Hematopoietic multipotent progenitor cell (in vitro differentiated cells): ENCODE results near the gene CELF4. TPM values are rescaled to one million over a fixed set of nuclear protein-coding genes. Genes with fewer than 3 reads are reported as not detected.

Source experiments
- DNase-seq, 3 donors: peaks; one replicate each; pipeline ENCODE4 v3.0.0-alpha.2; 2011 to 2015; ENCODE audit warnings: low read depth in 2 of 3, low spot score in 2 of 3
- total RNA-seq: library from RNA; depleted of rRNA; stranded (reverse); fragments of >200 nt; gene quantifications from one replicate; pipeline ENCODE4 v1.2.3, GENCODE V29; 2012

Gene CELF4
- total RNA-seq, 1 donor, result not detected

DNA sequence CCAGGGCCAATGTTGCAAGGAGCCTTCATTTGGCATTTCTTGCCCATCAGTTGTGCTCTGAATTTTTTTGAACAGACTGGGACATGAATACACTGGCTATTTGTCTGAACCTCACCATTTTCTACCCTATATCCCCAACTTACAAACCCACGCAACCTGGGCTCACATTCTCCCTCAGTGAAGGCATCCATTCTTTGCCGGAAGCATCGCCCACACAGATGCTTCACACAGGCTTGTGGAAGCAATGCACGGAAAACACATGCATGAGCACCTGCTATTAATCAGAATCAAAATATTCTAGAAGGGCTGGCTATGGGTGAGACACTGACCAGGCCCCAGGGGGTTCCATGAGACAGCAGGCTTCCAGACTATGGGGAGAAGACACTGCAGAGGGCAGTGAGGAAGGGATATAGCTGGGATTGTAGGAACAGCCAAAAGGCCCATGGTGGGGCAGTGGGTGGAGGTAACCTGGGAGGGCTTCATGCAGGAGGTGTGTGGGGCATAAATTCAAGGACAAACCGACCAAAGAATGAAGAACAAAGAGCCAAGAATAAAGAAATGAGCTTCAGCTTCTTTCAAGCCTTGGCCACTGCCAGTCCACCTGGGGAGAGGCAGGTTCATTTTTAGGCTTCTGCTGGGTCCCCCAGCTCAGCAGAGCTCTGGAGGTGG lies 261.5 kb downstream of the CELF4 start:
- DNase-seq, result no peak

DNA sequence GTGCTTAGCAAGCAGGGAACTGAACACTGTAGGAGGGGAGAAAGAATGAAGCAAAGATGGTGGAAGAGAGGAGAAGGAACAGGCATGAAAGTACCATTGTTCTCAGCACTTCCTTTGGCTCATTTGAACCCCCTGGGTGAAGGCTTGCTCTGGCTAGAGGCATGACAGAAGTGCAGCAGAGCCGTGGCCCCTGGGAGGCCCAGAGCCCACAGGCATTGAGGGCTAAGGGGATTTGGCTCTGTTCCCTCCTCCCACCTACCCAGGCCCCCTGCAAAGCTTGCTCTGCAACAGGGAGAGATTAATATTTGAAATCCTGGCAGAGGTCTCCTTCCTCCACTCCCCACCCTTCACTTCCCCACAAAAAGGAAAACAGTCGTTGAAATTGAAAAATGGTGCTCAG lies 262.6 kb downstream of the CELF4 start:
- DNase-seq, result no peak

DNA sequence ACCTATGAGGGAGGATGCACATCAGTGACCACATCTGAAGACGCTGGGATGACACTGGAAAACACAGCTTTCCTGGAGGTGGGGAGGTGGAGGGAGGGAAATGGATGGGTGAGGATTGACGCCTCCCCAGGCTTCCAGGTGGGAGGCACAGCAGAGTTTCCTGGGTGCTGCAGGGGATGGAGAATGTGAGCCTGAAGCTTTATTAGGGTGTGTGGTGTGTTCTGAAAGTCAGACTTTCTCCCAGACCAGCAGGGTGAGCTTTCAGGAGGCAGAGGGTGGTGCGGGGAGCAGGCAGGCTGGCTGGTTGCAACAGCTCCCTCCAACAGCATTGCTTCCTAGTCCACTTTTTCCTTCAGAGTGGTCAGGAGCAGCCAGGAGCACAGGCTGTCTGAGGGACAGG lies 263.1 kb downstream of the CELF4 start:
- DNase-seq, result no peak

DNA sequence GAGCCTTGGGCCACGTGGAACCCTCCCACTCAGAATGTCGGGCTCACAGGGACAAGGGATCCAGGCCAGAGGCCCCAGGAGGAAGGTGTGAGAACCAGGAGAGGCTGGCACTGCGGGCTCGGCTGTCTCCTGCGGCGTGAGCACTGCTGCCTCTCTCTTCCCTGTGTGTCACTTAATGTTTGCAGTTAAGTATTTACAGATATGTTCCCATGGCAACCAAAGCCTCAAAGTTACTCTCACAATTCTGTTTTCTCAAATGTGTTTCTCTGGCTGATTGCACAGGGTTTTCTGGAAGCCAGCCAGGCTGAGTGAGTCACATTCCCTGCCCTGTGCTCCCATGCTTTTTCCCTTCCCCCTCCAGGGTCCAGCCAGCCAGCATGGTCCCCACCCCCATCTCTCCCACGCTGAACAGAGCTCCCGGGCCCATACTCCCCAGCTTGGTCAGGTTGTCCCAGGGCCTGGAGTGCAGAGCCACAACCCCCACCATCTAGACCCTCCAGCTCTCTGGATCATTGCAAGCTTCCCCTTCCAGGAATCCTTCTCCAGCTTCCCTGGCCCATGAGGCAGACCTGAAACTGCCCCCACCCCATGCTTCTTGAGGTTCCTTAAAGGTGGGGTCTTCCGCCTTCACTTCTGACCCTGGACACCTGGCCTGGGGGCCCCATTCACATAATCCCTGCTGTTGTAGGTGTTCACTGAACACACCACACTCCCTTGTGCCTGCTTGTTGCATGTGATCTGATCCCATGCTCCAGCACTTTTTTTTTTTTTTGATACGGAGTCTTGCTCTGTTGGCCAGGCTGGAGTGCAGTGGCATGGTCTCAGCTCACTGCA lies 265.9 kb downstream of the CELF4 start:
- peak in 2 of 3 donors; percentile 86 to 94 for DNase-seq

GRCh38 chr18:37298816-37299215 lies 266.8 kb downstream of the CELF4 start:
- no peak for DNase-seq

DNA sequence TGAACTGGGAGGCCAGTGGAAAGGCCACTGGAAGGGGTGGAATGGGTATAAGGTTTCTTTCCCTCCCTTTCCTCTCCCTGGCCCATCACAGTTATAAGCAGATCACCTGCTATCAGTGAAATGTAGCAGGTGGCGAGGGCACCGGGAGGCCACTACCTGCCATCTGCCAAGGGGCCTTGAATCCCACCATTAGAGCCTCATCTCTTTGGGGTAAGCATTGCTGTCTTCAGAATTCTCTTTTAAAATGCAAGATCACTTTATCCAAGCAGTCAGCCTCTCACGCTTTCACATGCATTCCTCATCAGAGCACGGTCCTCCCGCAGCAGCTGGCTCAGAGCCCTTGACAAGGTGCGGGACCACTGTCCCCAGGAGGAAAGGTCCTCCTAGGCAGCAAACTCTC lies 268.5 kb downstream of the CELF4 start:
- no peak for DNase-seq

DNA sequence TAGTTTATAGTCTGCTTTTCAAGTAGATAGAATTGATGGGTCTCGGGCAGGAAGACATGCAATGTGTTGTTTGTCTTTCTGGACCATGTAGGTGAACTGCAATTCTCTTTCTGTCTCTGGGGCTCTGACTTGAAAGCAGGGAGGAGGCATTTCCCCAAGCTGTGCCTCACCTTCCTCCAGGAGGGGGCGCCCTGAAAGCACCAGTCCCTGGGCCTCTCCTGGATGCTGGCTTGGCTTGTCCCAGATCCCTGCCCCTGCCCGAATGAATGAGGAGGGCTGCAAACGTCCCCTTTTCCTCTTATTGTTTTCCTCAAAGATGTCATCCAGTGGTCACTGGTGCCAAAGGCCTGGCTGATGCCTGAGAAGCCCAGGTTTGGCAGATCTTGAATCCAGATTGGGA lies 270.6 kb downstream of the CELF4 start:
- peak in 1 of 3 donors; percentile 26 for DNase-seq

DNA sequence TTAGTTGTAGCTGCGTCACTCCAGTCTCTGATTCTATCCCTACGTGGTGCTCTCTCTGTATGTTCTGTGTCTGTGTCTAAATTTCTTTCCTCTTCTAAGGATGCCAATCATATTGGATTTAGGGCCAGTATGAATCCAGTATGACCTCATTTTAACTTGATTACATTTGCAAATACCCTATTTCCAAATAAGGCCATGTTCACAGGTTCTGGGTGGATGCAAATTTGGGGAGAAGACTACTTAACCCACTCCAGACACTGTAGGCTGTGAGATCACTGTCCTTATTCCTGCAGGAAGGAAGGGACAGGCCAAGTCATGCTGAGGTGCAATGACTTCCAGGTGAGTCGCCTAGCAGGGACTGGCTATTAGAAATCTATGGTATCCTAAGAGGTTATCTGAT lies 272.2 kb downstream of the CELF4 start:
- no peak for DNase-seq

GRCh38 chr18:37289423-37289822 lies 276.2 kb downstream of the CELF4 start:
- no peak for DNase-seq

GRCh38 chr18:37287601-37288000 lies 278.0 kb downstream of the CELF4 start:
- no peak for DNase-seq

GRCh38 chr18:37286801-37287200 lies 278.8 kb downstream of the CELF4 start:
- no peak for DNase-seq

- DNase-seq, result no peak
Observed at GRCh38 chr18:37285825-37286224, 279.8 kb downstream of the CELF4 start.

- no peak for DNase-seq
Observed at GRCh38 chr18:37284260-37284659, 281.3 kb downstream of the CELF4 start.

GRCh38 chr18:37282386-37283037 lies 283.1 kb downstream of the CELF4 start:
- DNase-seq, result peak in 2 of 3 donors; percentile 11 to 41

DNA sequence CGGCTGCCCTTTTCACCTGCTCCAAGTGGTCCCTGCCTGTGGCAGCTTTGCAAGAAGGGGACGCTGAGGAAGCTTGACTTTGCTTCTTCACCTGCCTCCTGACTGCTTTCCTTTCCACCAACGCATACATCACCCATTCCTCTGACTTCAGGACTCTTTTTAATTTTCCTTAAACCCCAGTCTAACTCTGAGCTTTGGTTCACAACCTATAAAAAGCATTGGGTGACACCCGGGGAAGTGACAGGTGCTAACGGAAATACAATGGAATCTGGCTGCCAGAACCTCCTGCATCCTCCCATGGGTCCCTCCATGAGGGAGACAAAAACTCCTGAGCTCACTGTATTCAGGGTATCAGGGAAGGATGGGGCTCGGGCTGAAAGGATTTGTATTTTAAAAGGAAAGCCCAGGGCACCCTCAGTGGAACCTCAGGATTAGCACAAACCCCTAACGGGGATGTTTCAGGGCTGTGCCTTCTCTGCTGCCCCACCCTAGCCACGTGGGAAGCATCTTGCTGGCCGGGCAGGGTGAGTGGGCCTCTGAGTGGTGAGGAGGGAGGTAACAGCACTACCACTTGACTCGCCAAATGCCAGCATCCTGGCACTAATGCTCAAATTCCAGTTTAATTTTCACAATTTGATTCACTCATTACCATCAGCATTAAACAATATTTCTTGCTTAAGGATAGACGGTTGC lies 284.8 kb downstream of the CELF4 start:
- DNase-seq, result no peak

- no peak for DNase-seq
Observed at GRCh38 chr18:37277804-37278203, 287.8 kb downstream of the CELF4 start.

DNA sequence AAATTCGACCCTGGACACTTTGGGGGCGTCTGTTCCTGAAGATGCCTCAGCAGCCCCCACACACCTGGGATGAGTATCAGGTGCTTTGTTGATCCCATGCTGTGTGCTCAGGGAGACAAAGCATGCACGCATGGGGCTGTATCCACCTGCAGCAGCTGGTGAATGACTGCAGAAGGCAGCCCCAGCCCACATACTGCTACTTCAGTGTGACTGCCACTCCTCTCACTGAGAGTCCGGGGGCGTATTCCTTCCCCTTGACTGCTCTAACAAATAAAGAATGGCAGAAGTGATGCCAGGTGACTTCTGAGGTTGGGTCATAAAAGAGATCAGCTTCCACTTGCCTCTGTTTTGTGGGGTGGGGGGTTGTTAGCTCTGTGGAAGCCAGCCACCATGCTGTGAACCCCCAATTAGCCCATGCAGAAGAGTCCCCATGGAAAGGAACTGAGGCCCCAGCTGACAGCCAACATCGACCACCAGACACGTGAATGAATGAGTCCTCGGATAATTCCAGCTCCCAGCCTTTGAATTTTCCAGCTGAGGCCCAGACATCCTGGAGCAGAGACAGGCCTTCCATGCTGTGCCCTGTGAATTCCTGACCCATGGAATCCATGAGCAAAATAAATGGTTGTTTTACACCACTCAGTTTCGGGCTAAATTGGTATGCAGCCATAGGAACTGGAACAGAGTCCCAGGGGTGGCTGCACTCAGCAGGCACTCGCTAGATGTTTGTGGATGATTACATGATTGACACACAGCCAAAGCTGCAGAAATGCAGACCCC lies 289.3 kb downstream of the CELF4 start:
- DNase-seq, result no peak

GRCh38 chr18:37275237-37275741 lies 290.3 kb downstream of the CELF4 start:
- DNase-seq, result no peak

DNA sequence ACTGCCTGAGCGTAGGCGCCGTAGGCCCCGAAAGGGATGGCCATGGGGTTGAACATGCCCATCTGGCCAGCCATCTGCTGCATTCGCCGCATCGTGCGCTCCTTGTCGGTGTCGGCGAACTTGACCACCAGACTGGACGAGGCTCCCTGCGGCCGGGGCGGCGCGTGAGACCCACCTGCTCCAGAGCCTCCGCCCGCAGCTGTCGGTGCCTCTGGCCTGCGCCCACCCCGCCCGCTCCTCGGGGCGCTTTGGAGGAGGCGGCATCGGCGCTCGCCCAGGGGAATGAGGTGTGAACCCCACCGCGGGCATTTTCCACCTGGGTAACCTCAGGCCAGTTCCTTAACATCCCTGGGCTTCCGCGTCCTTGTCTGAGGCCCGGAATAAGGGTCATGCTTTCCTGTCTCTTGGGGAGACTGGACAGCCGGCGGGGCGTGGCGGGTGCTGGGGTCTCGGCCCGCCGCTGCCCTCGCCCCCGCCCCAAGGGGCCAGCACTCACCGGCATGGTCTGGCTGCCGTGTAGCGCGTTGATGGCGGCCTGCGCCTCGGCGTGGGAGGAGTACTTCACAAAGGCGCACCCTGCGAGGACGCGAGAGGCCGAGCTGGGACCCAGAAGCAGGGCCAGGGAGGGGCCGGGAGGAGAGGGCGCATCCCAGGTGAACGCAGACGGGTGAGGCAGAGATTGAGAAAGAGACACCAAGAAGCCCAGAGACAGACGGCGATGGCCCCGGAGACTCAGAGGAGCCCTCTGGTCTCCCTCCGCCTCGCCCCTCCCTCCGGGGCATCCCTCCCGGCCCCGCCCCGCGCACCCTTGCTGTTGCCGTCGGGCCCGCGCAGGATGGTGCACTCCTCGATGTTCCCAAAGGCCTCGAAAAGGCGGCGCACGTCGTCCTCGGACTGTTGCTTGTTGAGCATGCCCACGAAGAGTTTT lies 291.0 kb downstream of the CELF4 start:
- no peak for DNase-seq
